Transverse colon (tissue), 4 donors: ENCODE data around the gene TRIM44. TPM values are rescaled to one million over a fixed set of nuclear protein-coding genes. Genes with fewer than 3 reads are reported as not detected.

Experiments used
- DNase-seq: peaks from one replicate; pipeline ENCODE4 v3.0.0-alpha.2; 2019
- H3K27ac ChIP-seq, 4 donors: fragments of 200-600 bp; sonication (generic); 2 replicates each; pipeline ENCODE4 v1.5.1; 2016 to 2018; ENCODE audit warnings: inconsistent platforms in 4 of 4
- H3K27me3 ChIP-seq: fragments of 200-600 bp; sonication (generic); 2 replicates; pipeline ENCODE4 v1.5.1; 2017; ENCODE audit warnings: inconsistent platforms
- H3K36me3 ChIP-seq, 4 donors: fragments of 200-600 bp; sonication (generic); 2 replicates each; pipeline ENCODE4 v1.5.1; 2017 to 2019; ENCODE audit warnings: inconsistent platforms in 4 of 4
- H3K4me1 ChIP-seq, 4 donors: fragments of 200-600 bp; sonication (generic); 2 replicates each; pipeline ENCODE4 v1.5.1; 2017 to 2020; ENCODE audit warnings: inconsistent platforms in 4 of 4
- H3K4me3 ChIP-seq, 4 donors: fragments of 200-600 bp; sonication (generic); 1 replicate in 1 of 4; 2 replicates in 3 of 4; pipeline versions ENCODE4 v1.5.1 to v1.6.1; 2017 to 2019; ENCODE audit warnings: inconsistent platforms in 4 of 4
- H3K9me3 ChIP-seq, 2 donors: fragments of 200-600 bp; sonication (generic); 2 replicates each; pipeline ENCODE4 v1.5.1; 2017 to 2019; ENCODE audit warnings: inconsistent platforms in 2 of 2
- EP300 ChIP-seq: sonication (generic); formaldehyde crosslinking; IDR thresholded peaks from one replicate; pipeline ENCODE4 v1.6.1; 2017; ENCODE audit warnings: antibody characterized with exemption, low read depth
- POLR2A ChIP-seq: fragments of 450-650 bp; IDR thresholded peaks from one replicate; pipeline ENCODE4 v1.6.1; 2016; ENCODE audit warnings: antibody characterized with exemption, mild to moderate bottlenecking, moderate library complexity
- POLR2AphosphoS5 ChIP-seq, 3 donors: sonication (generic); formaldehyde crosslinking; IDR thresholded peaks; one replicate each; pipeline ENCODE4 v1.6.1; 2016; ENCODE audit warnings: antibody characterized with exemption in 3 of 3
- WGBS, 2 donors: methylation state at CpG; one replicate each; pipeline ENCODE4 v1.1.5; 2018; ENCODE audit warnings: low coverage in 1 of 2; 5-methylcytosine and 5-hydroxymethylcytosine counted together
- in situ Hi-C, 4 donors: fragments of 200-750 bp; cut with MboI; loops; one replicate each; pipeline versions ENCODE4 v1.15.0 to v1.15.1; 2017; ENCODE audit warnings: low sequenced_read_pairs in 3 of 4, low pct_ligation_motif_present in 1 of 4, low pct_unique_long_range_greater_than_20kb in 1 of 4
- intact Hi-C: fragments of 100-400 bp; cut with DNase I; formaldehyde crosslinking; loops from one replicate; pipeline ENCODE4 v1.15.1; 2023; ENCODE audit warnings: low total_unique reads
- total RNA-seq, 4 donors: library from RNA; depleted of rRNA; stranded (reverse); fragments of >200 nt; gene quantifications; one replicate each; pipeline ENCODE4 v1.1.0, GENCODE V29; 2016
- TF ChIP-seq, protein P1 (sequence below), 5 experiments: fragments of 200-600 bp in 3 of 5; fragments of 450-650 bp in 2 of 5; sonication (generic) in 3 of 5; IDR thresholded peaks; 1 replicate in 2 of 5; 2 replicates in 3 of 5; pipeline ENCODE4 v1.5.1; 2016 to 2017; ENCODE audit warnings: antibody characterized with exemption in 5 of 5, inconsistent platforms in 3 of 5, mild to moderate bottlenecking in 2 of 5, moderate library complexity in 1 of 5

TRIM44 gene
- total RNA-seq, 4 donors from 2014 or later = 17.9 to 93.9 (median 37.5) TPM

DNA sequence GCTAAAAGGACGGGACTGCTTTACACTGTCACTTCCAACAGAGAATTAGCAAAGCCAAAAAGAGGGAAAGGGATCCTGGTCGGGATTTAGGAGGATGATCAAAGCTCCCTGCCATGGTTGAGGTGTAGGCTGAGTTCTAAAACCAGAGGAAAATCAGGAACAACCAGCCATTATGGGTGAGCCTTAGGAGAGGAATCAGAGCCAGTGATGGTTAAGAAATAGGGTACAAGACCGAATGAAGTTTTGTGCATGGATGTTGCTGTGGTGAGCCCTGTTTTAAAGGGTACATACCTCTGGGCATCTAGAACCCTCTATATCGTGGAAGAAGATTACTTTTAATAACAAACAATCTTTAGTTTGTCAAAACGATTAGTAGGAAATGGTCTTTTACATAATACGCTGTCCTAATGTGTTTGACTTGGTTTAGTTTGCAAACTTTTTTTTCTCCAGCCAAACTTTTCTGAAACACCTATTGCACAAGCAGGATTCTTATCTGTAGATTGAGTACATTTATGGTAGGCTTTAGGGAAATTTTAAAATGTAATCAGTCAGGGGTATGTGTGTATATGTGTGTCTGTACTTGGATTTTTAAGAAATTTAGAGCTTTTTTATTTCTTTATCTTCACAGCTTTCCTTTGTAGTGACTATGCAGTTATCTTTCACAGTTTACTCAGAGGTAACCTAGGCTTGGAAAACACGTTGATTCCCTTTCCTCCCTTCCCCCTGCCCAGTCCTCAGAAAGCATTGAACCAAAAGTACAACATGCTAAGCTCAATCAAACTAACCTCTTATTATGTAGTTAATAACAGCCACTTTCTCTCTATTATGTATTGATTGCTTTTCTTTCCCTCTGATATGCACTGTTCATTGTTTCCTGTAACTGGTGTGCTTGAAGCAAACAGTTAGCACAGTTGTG, 26.8 kb downstream of the TRIM44 start:
- WGBS, 2 donors = 83% methylated on average over 7 of the region's 7 CpGs
- in situ Hi-C loops (no loop called here), intact Hi-C loops (no loop called here)
- peaks cover 0 to 7% (median 0%) of the 10 kb centered on the region in 4 donors for H3K4me1 ChIP-seq
- no peak overlapping the region for H3K27ac ChIP-seq
- H3K9me3 ChIP-seq = no peaks in the 10 kb centered on the region
- DNase-seq = no peak
- H3K4me3 ChIP-seq = no peak overlapping the region
- peaks cover 0 to 27% (median 7%) of the 10 kb centered on the region in 4 donors for H3K36me3 ChIP-seq
- no peaks in the 10 kb centered on the region for H3K27me3 ChIP-seq
- TF ChIP-seq EP300 = no peak
- TF ChIP-seq, protein P1, sequence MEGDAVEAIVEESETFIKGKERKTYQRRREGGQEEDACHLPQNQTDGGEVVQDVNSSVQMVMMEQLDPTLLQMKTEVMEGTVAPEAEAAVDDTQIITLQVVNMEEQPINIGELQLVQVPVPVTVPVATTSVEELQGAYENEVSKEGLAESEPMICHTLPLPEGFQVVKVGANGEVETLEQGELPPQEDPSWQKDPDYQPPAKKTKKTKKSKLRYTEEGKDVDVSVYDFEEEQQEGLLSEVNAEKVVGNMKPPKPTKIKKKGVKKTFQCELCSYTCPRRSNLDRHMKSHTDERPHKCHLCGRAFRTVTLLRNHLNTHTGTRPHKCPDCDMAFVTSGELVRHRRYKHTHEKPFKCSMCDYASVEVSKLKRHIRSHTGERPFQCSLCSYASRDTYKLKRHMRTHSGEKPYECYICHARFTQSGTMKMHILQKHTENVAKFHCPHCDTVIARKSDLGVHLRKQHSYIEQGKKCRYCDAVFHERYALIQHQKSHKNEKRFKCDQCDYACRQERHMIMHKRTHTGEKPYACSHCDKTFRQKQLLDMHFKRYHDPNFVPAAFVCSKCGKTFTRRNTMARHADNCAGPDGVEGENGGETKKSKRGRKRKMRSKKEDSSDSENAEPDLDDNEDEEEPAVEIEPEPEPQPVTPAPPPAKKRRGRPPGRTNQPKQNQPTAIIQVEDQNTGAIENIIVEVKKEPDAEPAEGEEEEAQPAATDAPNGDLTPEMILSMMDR (IDR thresholded peaks at IDR 0.05) = no peak
- no peak for TF ChIP-seq POLR2AphosphoS5 (IDR thresholded peaks at IDR 0.05)
- no peak for TF ChIP-seq POLR2A

DNA sequence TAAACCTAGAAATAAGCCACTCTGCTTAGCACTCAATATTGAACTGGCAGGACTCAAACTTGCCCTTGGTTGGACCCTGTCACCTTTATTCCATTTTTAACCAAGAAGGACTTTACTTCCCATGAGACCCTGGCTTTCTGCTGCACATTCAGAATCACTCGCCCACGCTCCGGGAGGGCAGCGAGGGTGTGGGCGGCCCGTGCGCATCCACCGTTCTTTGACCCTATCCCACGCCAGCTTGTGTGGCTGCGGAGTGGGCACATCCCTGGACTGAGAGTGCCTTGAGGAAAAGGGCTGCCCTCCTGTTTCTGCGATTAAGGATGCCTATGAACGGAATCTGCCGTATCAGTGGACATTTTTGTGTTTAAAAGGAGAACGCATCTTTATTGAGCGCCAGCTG, 39.6 kb downstream of the TRIM44 start:
- H3K36me3 ChIP-seq = no peaks in the 10 kb centered on the region
- DNase-seq = no peak
- H3K27ac ChIP-seq = no peak overlapping the region
- H3K27me3 ChIP-seq = no peaks in the 10 kb centered on the region
- TF ChIP-seq POLR2A (no peak), EP300 (no peak), POLR2AphosphoS5 (IDR thresholded peaks at IDR 0.05) (no peak)
- TF ChIP-seq, protein P1 (IDR thresholded peaks at IDR 0.05) = no peak
- 97% methylated on average over 5 to 15 of the region's 15 CpGs for WGBS, 2 donors
- intact Hi-C loops (no loop called here), in situ Hi-C loops (no loop called here)
- H3K9me3 ChIP-seq = no peaks in the 10 kb centered on the region
- H3K4me1 ChIP-seq = no peaks in the 10 kb centered on the region
- H3K4me3 ChIP-seq = no peak overlapping the region

DNA sequence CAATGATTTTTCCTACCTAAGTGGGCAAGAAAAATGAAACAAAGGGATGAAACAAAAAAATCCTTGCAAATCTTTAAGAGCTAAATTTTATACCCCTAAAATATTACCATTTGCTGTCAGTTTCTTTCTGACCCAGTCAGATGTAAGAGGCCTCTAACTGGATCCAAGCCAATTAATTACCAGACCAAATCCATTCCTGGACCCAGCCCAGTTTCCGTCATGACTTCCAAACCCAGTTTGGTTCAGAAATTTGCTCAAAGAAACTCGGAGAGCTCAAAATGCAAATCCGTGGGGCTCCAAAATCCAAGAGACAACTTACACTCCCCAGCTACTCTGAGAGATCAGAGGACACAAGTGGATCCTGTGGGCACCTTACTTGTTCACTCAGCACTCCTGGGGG, 46.8 kb downstream of the TRIM44 start:
- intact Hi-C loops = no loop called here
- no peaks in the 10 kb centered on the region for H3K9me3 ChIP-seq
- 82 to 83% methylated on average over 2 to 3 of the region's 3 CpGs for WGBS, 2 donors
- DNase-seq = no peak
- H3K4me1 ChIP-seq = no peaks in the 10 kb centered on the region
- TF ChIP-seq, protein P1 (IDR thresholded peaks at IDR 0.05) = no peak
- TF ChIP-seq POLR2A (no peak), POLR2AphosphoS5 (IDR thresholded peaks at IDR 0.05) (no peak), EP300 (no peak)
- no peak overlapping the region for H3K4me3 ChIP-seq
- no peaks in the 10 kb centered on the region for H3K36me3 ChIP-seq
- no peaks in the 10 kb centered on the region for H3K27me3 ChIP-seq
- in situ Hi-C loops = no loop called here
- no peak overlapping the region for H3K27ac ChIP-seq

DNA sequence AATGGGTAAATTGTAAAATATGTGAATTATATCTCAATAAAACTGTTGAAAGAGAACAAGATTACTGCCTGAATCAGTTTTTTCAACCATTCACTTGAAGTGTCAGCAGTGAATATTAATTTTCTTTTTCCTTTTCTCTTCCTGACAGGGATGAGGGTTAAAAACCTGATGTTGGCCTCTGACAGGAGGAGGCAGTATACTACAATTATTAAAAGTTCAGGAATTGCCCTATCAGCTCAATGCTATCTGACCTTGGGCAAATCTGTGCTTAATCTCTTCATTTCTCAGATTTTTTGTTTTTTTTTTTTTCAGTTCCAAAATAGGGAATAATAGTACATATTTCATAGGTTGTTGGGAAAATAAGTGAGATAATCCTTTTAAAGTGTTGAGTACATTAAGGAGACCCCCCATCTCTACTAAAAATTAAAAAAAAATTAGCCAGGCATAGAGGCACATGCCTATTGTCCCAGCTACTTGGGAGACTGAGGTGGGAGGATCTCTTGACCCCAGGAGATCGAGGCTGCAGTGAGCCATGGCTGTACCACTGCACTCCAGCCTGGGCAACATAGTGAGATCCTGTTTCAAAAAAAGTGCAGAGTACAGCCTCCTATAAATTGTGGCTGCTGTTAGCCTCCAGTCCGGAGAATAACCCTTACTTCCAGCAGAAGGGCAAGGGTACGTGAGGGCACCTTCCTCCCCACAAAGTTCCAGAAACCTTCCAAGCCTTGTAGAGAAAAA, 48.8 kb downstream of the TRIM44 start:
- WGBS, 2 donors = 87 to 100% methylated on average over 3 of the region's 3 CpGs
- Histone ChIP-seq H3K27ac (no peak overlapping the region), H3K9me3 (no peaks in the 10 kb centered on the region), H3K27me3 (no peaks in the 10 kb centered on the region), H3K4me1 (peaks cover 0 to 4% (median 0%) of the 10 kb centered on the region in 4 donors), H3K36me3 (no peaks in the 10 kb centered on the region), H3K4me3 (no peak overlapping the region)
- in situ Hi-C loops = no loop called here
- TF ChIP-seq POLR2A = no peak
- TF ChIP-seq, protein P1 (IDR thresholded peaks at IDR 0.05) = no peak
- no peak for TF ChIP-seq POLR2AphosphoS5 (IDR thresholded peaks at IDR 0.05)
- TF ChIP-seq EP300 = no peak
- intact Hi-C loops = no loop called here
- no peak for DNase-seq
